Measurements from ENCODE around the gene TMEM158. TPM values are rescaled to one million over a fixed set of nuclear protein-coding genes. Genes with fewer than 3 reads are reported as not detected.

TMEM158 gene
- total and polyA plus RNA-seq, 10 of the 15 experiments (the other 5 are each of a cell fraction or from before 2014, with no cell fraction given): not detected

- H3K4me3 ChIP-seq: no peak overlapping the region
- intact Hi-C loops (cut with micrococcal nuclease; ENCODE audit: unreplicated experiment) (no loop called here), in situ Hi-C loops (cut with MboI) (no loop called here)
- BruUV-seq (replicated peaks): no TSS peak
- ATAC-seq (no peak), FAIRE-seq (no peak), DNase-seq (ENCODE audit: low read depth, low spot score) (no peak)
- no peaks in the 10 kb centered on the region for H3K79me2 ChIP-seq (ENCODE audit: control insufficient read depth, insufficient read depth, low read length)
- WGBS (ENCODE audit: insufficient coverage, insufficient replicate concordance, low lambda C conversion rate, missing lambda C conversion rate): 9% methylated on average over 7 of the region's 7 CpGs
- ChIA-PET RAD21 (ENCODE audit: unreplicated experiment) (no interaction called here), SMC1A (ENCODE audit: uncharacterized antibody, unreplicated experiment) (interaction anchor here (0.8 kb wide), 1 partner anchor 30 kb away, joined by 3 read pairs; no protein-coding TSS in a partner anchor), POLR2A (no interaction called here), CTCF (no interaction called here)
- no peak overlapping the region for H3K4me2 ChIP-seq (ENCODE audit: control insufficient read depth, insufficient read depth)
- H3K27ac ChIP-seq (ENCODE audit: control insufficient read depth, insufficient read depth): no peak overlapping the region
- no peaks in the 10 kb centered on the region; the same call in 1 of the 2 replicates for H3K4me1 ChIP-seq (ENCODE audit: control insufficient read depth, insufficient read depth, low read length)
- no peak for TF ChIP-seq SIN3A (IDR thresholded peaks at IDR 0.05; ENCODE audit: low read depth, low read length)
- TF ChIP-seq STAT3 (IDR thresholded peaks at IDR 0.05; ENCODE audit: low read depth, low read length): no peak
- TF ChIP-seq NFIC (IDR thresholded peaks at IDR 0.05; ENCODE audit: low read depth, low read length): no peak
- TF ChIP-seq GATAD2B (conservative IDR thresholded peaks at IDR 0.05; ENCODE audit: low read depth): no peak
- TF ChIP-seq CHD2 (IDR thresholded peaks at IDR 0.05; ENCODE audit: borderline replicate concordance, low read depth, low read length): no peak
- no peak for TF ChIP-seq CHD4 (IDR thresholded peaks at IDR 0.05)
- TF ChIP-seq ZNF592 (IDR thresholded peaks at IDR 0.05): no peak
- TF ChIP-seq MTA3 (IDR thresholded peaks at IDR 0.05; ENCODE audit: borderline replicate concordance, low read length): no peak
- TF ChIP-seq BCLAF1 (IDR thresholded peaks at IDR 0.05): no peak
- no peak for TF ChIP-seq SUZ12 (IDR thresholded peaks at IDR 0.05; ENCODE audit: unreplicated experiment)
- no peak for TF ChIP-seq E4F1 (IDR thresholded peaks at IDR 0.05; ENCODE audit: borderline replicate concordance, partially characterized antibody)
- no peak for TF ChIP-seq BCL11A (IDR thresholded peaks at IDR 0.05; ENCODE audit: low read depth, low read length)
- H3K36me3 ChIP-seq (ENCODE audit: control insufficient read depth in 2 of 2, insufficient read depth in 2 of 2, low read length in 1 of 2): no peaks in the 10 kb centered on the region
- no peaks in the 10 kb centered on the region for H3K9me3 ChIP-seq (replicated peaks; ENCODE audit: control insufficient read depth, insufficient read depth, low read length)
- peaks cover 0 to 3% of the 10 kb centered on the region in 2 experiments; a peak in 2 of 4 replicates for H3K27me3 ChIP-seq (replicated peaks in 1 of 2; ENCODE audit: control insufficient read depth in 2 of 2, insufficient read depth in 2 of 2, low read length in 1 of 2)
- H2AFZ ChIP-seq (ENCODE audit: control insufficient read depth, low read depth, low read length): no peak overlapping the region
- H3K9ac ChIP-seq (ENCODE audit: control insufficient read depth, insufficient read depth, low read length): no peak overlapping the region
- no peaks in the 10 kb centered on the region for H4K20me1 ChIP-seq (ENCODE audit: control insufficient read depth, insufficient read depth)
Observed at GRCh38 chr3:45180899-45181298, 45.2 kb downstream of the TMEM158 start.

Data from GM12878 (cell line).